Thoracic aorta (tissue), 2 donors: ENCODE results near the gene KIF18B. TPM values are rescaled to one million over a fixed set of nuclear protein-coding genes. Genes with fewer than 3 reads are reported as not detected.

Experiments
- ATAC-seq: fragments of 150-250 bp; one replicate; pipeline ENCODE4 v1.8.0; 2017; ENCODE audit warnings: low read depth; ENCODE audit not compliant: insufficient number of reproducible peaks, low FRiP score
- DNase-seq: peaks from one replicate; pipeline ENCODE4 v3.0.0-alpha.2; 2020; ENCODE audit warnings: low spot score
- H3K27ac ChIP-seq, 2 donors: fragments of 200-600 bp; sonication (generic); 1 replicate in 1 of 2; 2 replicates in 1 of 2; pipeline ENCODE4 v1.5.1; 2016; ENCODE audit warnings: mild to moderate bottlenecking in 2 of 2, moderate library complexity in 2 of 2
- H3K27me3 ChIP-seq: fragments of 200-600 bp; sonication (generic); replicated peaks from 2 replicates; pipeline ENCODE4 v1.6.0; 2016; ENCODE audit warnings: mild to moderate bottlenecking; ENCODE audit not compliant: insufficient read depth
- H3K36me3 ChIP-seq: fragments of 200-600 bp; sonication (generic); one replicate; pipeline ENCODE4 v1.5.1; 2016
- H3K4me1 ChIP-seq, 2 donors: fragments of 200-600 bp; sonication (generic); 1 replicate in 1 of 2; 2 replicates in 1 of 2; pipeline versions ENCODE4 v1.5.1 to v1.6.0; 2016; ENCODE audit warnings: low read depth in 2 of 2, mild to moderate bottlenecking in 1 of 2; ENCODE audit not compliant: control insufficient read depth in 1 of 2
- H3K4me3 ChIP-seq: fragments of 200-600 bp; sonication (generic); 2 replicates; pipeline ENCODE4 v1.5.1; 2016; ENCODE audit warnings: mild to moderate bottlenecking
- H3K9me3 ChIP-seq: fragments of 200-600 bp; sonication (generic); 2 replicates; pipeline ENCODE4 v1.5.1; 2016
- total RNA-seq, 2 donors: library from RNA; depleted of rRNA; stranded (reverse); fragments of >200 nt; gene quantifications; one replicate each; pipeline versions ENCODE4 v1.1.0 to v1.2.3, GENCODE V29; 2016
- TF ChIP-seq, protein P1 (sequence below): fragments of 200-600 bp; sonication (generic); IDR thresholded peaks from one replicate; pipeline ENCODE4 v1.5.1; 2019; ENCODE audit warnings: antibody characterized with exemption

KIF18B gene
- total RNA-seq, 2 donors from 2014 or later = 2.0 TPM; not detected in 1

DNA sequence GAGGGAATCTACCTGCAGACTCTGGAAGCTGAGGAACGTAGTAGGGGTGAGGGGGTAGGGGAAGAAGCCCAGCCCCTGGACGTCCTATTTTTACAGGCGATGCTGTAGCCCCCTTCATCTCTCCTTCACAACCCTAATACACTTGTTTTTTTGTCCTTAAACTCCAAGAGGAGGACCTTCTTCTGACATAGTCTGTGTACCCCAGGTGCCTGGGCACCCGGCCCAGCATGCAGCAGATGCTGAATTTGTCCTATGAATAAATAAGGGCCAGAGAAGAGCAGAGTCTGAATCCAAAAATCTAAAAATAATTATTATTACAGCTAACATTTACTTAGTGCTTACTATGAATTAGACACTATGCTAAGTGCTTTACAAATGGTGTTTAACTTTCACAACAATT is 5.1 kb downstream of the KIF18B start:
- H3K36me3 ChIP-seq = no peaks in the 10 kb centered on the region
- H3K4me3 ChIP-seq = no peak overlapping the region
- H3K27me3 ChIP-seq = no peaks in the 10 kb centered on the region
- no peak for DNase-seq
- no peaks in the 10 kb centered on the region for H3K9me3 ChIP-seq
- H3K4me1 ChIP-seq = peaks cover 4 to 8% of the 10 kb centered on the region in 2 donors
- ATAC-seq = no peak
- H3K27ac ChIP-seq = no peak overlapping the region
- TF ChIP-seq, protein P1, sequence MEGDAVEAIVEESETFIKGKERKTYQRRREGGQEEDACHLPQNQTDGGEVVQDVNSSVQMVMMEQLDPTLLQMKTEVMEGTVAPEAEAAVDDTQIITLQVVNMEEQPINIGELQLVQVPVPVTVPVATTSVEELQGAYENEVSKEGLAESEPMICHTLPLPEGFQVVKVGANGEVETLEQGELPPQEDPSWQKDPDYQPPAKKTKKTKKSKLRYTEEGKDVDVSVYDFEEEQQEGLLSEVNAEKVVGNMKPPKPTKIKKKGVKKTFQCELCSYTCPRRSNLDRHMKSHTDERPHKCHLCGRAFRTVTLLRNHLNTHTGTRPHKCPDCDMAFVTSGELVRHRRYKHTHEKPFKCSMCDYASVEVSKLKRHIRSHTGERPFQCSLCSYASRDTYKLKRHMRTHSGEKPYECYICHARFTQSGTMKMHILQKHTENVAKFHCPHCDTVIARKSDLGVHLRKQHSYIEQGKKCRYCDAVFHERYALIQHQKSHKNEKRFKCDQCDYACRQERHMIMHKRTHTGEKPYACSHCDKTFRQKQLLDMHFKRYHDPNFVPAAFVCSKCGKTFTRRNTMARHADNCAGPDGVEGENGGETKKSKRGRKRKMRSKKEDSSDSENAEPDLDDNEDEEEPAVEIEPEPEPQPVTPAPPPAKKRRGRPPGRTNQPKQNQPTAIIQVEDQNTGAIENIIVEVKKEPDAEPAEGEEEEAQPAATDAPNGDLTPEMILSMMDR = no peak

DNA sequence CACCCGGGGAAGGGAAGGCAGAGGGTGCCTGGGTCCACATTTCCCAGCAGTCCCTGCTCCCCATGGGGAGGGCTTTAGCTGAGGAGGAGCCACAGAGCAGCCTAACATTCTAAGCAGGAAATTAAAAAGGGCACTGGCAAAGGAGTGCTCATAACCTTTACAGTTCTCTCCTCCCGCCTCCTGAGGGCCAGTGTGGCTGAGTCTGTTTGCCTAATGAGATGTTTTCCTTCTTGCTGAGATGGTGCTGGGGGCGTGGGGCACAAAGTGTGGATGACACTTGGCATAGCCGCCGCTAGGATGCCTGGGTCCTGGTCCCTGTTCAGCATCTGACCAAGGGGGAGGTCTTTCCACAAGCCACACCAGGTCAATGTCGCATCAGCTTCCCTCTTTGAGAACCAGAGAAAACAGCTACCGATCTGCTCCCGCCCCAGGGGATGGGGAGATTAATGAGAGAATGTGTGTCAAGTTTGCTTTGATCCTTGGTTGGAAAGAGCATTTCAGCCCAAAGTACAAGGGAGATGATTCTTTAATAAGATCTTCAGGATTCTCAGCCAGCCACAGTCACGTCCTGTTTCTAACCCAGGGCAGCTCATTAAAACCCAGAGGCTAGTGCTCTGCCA is 5.8 kb downstream of the KIF18B start:
- no peak for ATAC-seq
- no peak for DNase-seq
- TF ChIP-seq, protein P1 = no peak
- H3K27me3 ChIP-seq = no peaks in the 10 kb centered on the region
- no peak overlapping the region for H3K4me3 ChIP-seq
- H3K27ac ChIP-seq = no peak overlapping the region
- H3K4me1 ChIP-seq = peaks cover 0 to 1% of the 10 kb centered on the region in 2 donors
- no peaks in the 10 kb centered on the region for H3K36me3 ChIP-seq
- H3K9me3 ChIP-seq = no peaks in the 10 kb centered on the region

DNA sequence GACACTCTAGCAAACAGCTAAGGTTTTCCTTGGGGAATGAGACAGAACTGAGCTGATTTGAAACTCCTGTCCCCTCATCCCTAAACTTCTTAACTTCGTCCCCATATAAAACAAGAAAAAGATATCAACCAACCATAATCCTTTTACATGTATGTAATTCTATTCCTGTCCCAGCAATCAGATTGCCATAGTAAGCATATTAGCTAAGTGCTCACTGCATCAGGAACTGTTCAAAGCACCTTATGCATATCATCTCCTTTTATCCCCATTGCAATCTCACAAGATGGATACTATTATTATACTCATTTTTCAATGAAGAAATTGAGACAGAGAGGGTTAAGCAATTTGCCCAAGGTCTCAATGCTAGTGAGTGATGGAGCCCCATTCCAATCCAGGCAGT is 6.8 kb downstream of the KIF18B start:
- TF ChIP-seq, protein P1 = no peak
- no peaks in the 10 kb centered on the region for H3K9me3 ChIP-seq
- no peaks in the 10 kb centered on the region for H3K36me3 ChIP-seq
- H3K4me3 ChIP-seq = no peak overlapping the region
- no peaks in the 10 kb centered on the region for H3K27me3 ChIP-seq
- H3K4me1 ChIP-seq = no peaks in the 10 kb centered on the region
- no peak for ATAC-seq
- H3K27ac ChIP-seq = no peak overlapping the region
- no peak for DNase-seq

DNA sequence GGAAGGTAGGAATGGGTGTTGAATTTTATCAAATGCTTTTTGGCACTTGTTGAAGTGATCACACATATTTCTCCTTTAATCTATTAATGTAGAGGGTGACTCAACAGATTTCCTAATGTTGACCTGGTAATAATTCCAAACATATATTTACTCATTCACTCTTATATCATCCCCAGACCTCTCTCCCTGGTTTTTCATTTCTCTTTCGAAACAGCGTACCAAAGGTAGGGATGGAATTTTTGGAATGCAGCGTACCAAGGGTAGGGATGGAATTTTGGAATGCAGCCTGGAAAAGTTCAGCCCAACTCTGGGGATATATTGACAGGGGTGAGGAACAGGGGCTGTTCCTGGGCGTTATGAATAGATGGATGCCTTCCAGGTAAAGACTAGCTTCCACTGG is 7.3 kb downstream of the KIF18B start:
- no peak for DNase-seq
- H3K27ac ChIP-seq = no peak overlapping the region
- no peaks in the 10 kb centered on the region for H3K27me3 ChIP-seq
- no peaks in the 10 kb centered on the region for H3K4me1 ChIP-seq
- ATAC-seq = no peak
- H3K4me3 ChIP-seq = no peak overlapping the region
- TF ChIP-seq, protein P1 = no peak
- H3K9me3 ChIP-seq = no peaks in the 10 kb centered on the region
- no peaks in the 10 kb centered on the region for H3K36me3 ChIP-seq

DNA sequence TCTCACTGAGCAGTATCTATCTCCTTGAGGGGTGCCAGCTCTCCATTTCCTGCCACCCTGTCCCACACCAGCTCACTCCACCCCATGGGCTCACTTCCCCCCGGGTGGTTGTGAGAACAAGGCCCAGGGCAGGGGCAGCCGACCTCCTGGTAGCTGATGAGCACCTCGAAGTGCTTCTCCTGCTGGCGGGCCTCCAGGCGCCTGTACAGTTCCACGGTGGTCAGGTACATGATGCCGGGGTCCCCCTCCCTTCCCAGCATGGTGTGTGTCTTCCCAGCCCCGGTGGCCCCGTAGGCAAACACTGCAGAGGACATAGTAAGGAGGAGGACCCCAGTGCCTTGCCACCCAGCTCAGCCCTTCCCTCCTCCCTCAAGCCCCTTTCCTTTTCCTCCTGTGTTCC is 12.5 kb downstream of the KIF18B start:
- Histone ChIP-seq H3K27me3 (no peaks in the 10 kb centered on the region), H3K4me1 (no peaks in the 10 kb centered on the region), H3K4me3 (no peak overlapping the region), H3K9me3 (no peaks in the 10 kb centered on the region), H3K36me3 (no peaks in the 10 kb centered on the region), H3K27ac (no peak overlapping the region)
- no peak for ATAC-seq
- TF ChIP-seq, protein P1 = no peak
- no peak for DNase-seq
